Parathyroid adenoma (tissue), 2 donors: ENCODE results near the gene AGK.
A peak's percentile ranks its signal among the peaks of the same experiment; 100 is the strongest.

Source experiments
- H2AFZ ChIP-seq: fragments of 300-600 bp; sonication (generic); one replicate; pipeline ENCODE4 v1.7.0; 2017; ENCODE audit warnings: antibody characterized with exemption, mild to moderate bottlenecking
- H3K27ac ChIP-seq: fragments of 300-600 bp; sonication (generic); one replicate; pipeline ENCODE4 v1.7.0; 2017
- H3K27me3 ChIP-seq: fragments of 300-600 bp; sonication (generic); one replicate; pipeline ENCODE4 v1.7.0; 2017; ENCODE audit warnings: low read length; ENCODE audit not compliant: control insufficient read depth, insufficient read depth
- H3K36me3 ChIP-seq: fragments of 300-600 bp; sonication (generic); one replicate; pipeline ENCODE4 v1.7.0; 2017; ENCODE audit warnings: low read length; ENCODE audit not compliant: control insufficient read depth, insufficient read depth
- H3K4me1 ChIP-seq: fragments of 300-600 bp; sonication (generic); one replicate; pipeline ENCODE4 v1.7.0; 2017; ENCODE audit warnings: control low read depth
- H3K4me2 ChIP-seq: fragments of 300-600 bp; sonication (generic); one replicate; pipeline ENCODE4 v1.7.0; 2017; ENCODE audit warnings: low read length
- H3K4me3 ChIP-seq: fragments of 300-600 bp; sonication (generic); one replicate; pipeline ENCODE4 v1.7.0; 2017; ENCODE audit warnings: low read depth, low read length
- H3K79me2 ChIP-seq: fragments of 300-600 bp; sonication (generic); one replicate; pipeline ENCODE4 v1.7.0; 2017; ENCODE audit warnings: control low read depth
- H3K9ac ChIP-seq: fragments of 300-600 bp; sonication (generic); one replicate; pipeline ENCODE4 v1.7.0; 2017; ENCODE audit warnings: mild to moderate bottlenecking
- H3K9me3 ChIP-seq: fragments of 300-600 bp; sonication (generic); one replicate; pipeline ENCODE4 v1.7.0; 2017; ENCODE audit warnings: low read length; ENCODE audit not compliant: control insufficient read depth
- TF ChIP-seq, protein P1 (sequence below): fragments of 300-600 bp; sonication (generic); IDR thresholded peaks from one replicate; pipeline ENCODE4 v1.7.0; 2017; ENCODE audit warnings: antibody characterized with exemption, mild to moderate bottlenecking
- donor health status: primary hyperparathyroidism.

AGK gene

DNA sequence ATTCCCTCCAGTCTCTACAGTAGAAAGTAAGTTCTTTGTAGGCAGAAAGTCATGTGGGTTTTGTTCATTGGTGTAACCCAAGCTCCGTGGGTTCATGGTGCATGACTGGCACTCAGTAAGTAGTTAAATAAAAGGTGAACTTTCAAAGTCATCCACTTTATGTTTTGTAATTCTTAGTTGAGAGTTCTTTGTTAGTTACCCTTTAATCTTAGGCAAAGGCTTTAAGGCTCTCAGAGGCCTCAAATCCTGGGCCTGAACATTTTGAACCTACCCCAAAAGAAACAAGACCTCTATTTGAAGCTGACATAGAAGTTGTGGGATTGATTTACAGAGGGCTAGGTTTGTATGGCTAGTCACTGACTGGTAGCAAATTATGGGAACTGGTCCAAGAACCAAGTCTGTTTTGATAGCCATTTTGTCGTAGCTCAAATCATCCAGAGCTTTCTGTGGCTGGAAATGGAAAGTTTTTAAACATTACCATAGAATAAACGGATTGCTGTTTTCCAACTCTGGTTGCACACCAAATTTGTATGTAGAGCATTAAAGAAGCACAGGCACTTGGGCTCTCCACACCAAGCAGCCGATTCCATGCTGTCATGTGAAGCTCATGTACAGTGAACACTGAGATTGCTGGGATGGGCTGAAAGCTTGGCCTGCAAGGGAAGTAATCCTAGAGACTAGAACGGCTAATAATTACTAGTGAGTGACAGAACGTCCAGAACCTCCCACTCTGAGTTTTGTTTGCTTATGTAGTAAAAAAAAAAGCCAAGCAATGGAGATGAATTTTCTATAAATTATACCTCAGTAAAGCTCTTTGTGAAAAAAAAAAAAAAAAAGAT is 97.3 kb downstream of the AGK start:
- Histone ChIP-seq H3K79me2 (no peaks in the 10 kb centered on the region), H3K36me3 (no peaks in the 10 kb centered on the region), H3K4me1 (peaks cover 13% of the 10 kb centered on the region), H3K4me3 (no peak overlapping the region), H3K4me2 (no peak overlapping the region), H3K9me3 (no peaks in the 10 kb centered on the region), H2AFZ (peak overlapping the region; percentile 44), H3K27ac (peak overlapping the region; percentile 73), H3K9ac (no peak overlapping the region), H3K27me3 (no peaks in the 10 kb centered on the region)
- TF ChIP-seq, protein P1, sequence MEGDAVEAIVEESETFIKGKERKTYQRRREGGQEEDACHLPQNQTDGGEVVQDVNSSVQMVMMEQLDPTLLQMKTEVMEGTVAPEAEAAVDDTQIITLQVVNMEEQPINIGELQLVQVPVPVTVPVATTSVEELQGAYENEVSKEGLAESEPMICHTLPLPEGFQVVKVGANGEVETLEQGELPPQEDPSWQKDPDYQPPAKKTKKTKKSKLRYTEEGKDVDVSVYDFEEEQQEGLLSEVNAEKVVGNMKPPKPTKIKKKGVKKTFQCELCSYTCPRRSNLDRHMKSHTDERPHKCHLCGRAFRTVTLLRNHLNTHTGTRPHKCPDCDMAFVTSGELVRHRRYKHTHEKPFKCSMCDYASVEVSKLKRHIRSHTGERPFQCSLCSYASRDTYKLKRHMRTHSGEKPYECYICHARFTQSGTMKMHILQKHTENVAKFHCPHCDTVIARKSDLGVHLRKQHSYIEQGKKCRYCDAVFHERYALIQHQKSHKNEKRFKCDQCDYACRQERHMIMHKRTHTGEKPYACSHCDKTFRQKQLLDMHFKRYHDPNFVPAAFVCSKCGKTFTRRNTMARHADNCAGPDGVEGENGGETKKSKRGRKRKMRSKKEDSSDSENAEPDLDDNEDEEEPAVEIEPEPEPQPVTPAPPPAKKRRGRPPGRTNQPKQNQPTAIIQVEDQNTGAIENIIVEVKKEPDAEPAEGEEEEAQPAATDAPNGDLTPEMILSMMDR, result no peak

DNA sequence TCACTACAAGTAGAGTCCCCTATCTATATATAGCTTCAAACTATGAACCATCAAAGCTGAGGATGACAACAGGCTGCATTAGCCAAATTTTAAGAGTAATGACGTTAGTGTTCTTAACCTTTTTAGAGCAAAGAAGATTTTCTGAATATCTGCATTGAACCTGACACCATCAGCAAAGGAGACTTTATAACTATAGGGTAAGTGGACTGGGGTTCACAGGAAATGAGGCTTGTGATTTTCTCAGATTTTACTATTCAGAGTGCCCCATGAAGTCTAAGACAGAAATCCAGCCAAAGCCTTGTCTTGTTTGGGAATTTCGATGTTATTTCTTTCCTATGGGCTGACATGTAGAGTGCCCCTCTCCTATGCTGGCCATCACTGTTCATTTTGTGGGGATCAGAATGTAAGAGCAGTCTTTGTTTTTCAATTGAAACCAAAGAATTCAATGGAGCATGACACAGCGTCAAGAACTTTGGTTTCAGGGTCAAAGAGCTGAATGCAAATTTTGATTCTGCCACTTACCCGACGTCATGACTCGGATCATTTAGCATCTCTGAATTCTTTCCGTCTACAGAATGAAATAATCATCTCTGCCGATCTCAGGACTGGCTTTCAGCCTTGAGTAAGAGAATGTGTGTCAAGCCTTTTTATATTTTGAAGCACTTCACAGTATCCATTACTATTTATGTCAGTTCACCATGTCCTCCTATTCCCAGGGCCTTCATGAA is 98.1 kb downstream of the AGK start:
- no peaks in the 10 kb centered on the region for H3K9me3 ChIP-seq
- H3K36me3 ChIP-seq, result no peaks in the 10 kb centered on the region
- H3K27me3 ChIP-seq, result no peaks in the 10 kb centered on the region
- H3K79me2 ChIP-seq, result no peaks in the 10 kb centered on the region
- peaks cover 13% of the 10 kb centered on the region for H3K4me1 ChIP-seq
- H3K4me3 ChIP-seq, result no peak overlapping the region
- H2AFZ ChIP-seq, result peak overlapping the region; percentile 44
- H3K4me2 ChIP-seq, result peak overlapping the region; percentile 39
- H3K27ac ChIP-seq, result peak overlapping the region; percentile 73
- TF ChIP-seq, protein P1, result no peak
- H3K9ac ChIP-seq, result no peak overlapping the region

DNA sequence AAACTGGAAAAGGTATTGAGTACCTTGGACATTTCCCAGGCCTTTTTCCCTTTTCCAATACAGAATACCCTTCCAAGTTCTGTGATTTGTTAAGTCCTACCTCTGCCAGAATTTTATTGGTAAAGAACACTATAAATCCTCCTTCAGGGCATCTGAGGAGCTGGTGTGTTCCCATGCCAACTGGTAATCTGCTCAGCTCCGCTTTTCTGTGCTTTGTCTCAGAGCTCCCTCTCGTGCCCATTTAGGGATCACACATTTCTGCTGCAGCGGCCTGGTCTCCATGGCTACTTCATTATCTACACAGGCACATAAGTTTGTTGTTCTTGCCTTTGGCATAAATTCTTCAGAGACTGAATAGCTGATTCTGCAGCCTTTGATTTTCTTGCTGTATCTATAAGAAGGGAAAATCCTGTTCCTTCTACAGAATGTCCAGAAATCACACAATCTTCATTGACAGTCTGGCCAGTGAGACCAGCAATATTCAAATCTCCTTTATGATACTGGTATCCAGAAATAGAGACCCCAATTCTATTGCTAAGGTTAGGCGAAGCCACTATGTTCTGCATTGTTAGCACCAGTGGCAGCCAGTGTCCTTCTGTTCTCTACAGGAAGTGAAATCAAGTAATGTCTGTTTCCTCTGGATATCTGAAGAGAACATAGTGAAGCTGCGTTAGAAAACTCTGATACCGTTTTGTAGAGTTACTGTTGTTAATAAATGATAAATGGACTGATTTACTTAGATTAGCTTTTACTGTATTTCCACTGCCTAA is 98.8 kb downstream of the AGK start:
- H3K9me3 ChIP-seq, result no peaks in the 10 kb centered on the region
- H2AFZ ChIP-seq, result peak overlapping the region; percentile 18
- no peaks in the 10 kb centered on the region for H3K27me3 ChIP-seq
- H3K9ac ChIP-seq, result no peak overlapping the region
- H3K4me1 ChIP-seq, result peaks cover 13% of the 10 kb centered on the region
- TF ChIP-seq, protein P1, result peak; percentile 87
- no peak overlapping the region for H3K4me3 ChIP-seq
- peak overlapping the region; percentile 39 for H3K4me2 ChIP-seq
- no peaks in the 10 kb centered on the region for H3K36me3 ChIP-seq
- peak overlapping the region; percentile 73 for H3K27ac ChIP-seq
- H3K79me2 ChIP-seq, result no peaks in the 10 kb centered on the region

DNA sequence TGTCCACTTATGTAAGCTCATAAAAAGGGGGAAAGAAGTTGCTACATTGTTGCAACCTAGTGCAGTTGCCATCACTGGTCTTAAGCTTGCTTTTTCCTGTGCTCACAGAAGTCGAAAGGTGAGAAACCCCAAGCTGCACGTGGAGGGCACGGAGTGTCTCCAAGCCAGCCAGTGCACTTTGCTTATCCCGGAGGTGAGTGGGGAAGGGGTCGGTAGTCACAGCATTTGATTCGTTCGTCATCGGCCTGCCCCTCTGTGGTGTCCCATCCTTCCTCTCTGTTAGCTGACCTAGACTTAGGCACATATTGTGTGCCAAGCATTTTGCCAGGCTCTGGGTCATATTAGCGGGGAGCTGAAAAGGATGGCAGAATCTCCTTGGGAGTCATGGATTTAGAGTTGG is 100.2 kb downstream of the AGK start:
- Histone ChIP-seq H3K4me3 (no peak overlapping the region), H3K27ac (no peak overlapping the region), H3K79me2 (no peaks in the 10 kb centered on the region), H3K4me2 (no peak overlapping the region), H3K9me3 (no peaks in the 10 kb centered on the region), H3K4me1 (peaks cover 13% of the 10 kb centered on the region), H2AFZ (no peak overlapping the region), H3K9ac (no peak overlapping the region), H3K27me3 (no peaks in the 10 kb centered on the region), H3K36me3 (no peaks in the 10 kb centered on the region)
- TF ChIP-seq, protein P1, result no peak
